Stromal cell of bone marrow (primary cell): ENCODE measurements around the gene DDX11.
"Not testable (repeated sequence)": the region's sequence is repeated elsewhere in the genome, so short reads cannot be mapped to it uniquely, and the experiment has no call there.

Experiments
- DNase-seq: peaks from one replicate; pipeline ENCODE4 v3.0.0-alpha.2; 2012; ENCODE audit warnings: low read depth

DDX11 gene

GRCh38 chr12:31073527-31074332 is at the start of gene DDX11:
DDX11 (plus strand) TSS chr12:31073860; CDS start chr12:31078394, 4,534 bp downstream.
- DNase-seq = peak; percentile 76

GRCh38 chr12:31026202-31026601 is 47.5 kb upstream of the DDX11 start:
- no peak for DNase-seq

- not testable (repeated sequence) for DNase-seq
Observed at GRCh38 chr12:31027006-31027405, 46.7 kb upstream of the DDX11 start.

GRCh38 chr12:31029468-31029867 is 44.2 kb upstream of the DDX11 start:
- DNase-seq = no peak

GRCh38 chr12:31029916-31030562 is 43.6 kb upstream of the DDX11 start:
- DNase-seq = no peak

GRCh38 chr12:31031951-31032335 is 41.7 kb upstream of the DDX11 start:
- DNase-seq = no peak

- DNase-seq = no peak
Observed at GRCh38 chr12:31033146-31033545, 40.5 kb upstream of the DDX11 start.

DNA sequence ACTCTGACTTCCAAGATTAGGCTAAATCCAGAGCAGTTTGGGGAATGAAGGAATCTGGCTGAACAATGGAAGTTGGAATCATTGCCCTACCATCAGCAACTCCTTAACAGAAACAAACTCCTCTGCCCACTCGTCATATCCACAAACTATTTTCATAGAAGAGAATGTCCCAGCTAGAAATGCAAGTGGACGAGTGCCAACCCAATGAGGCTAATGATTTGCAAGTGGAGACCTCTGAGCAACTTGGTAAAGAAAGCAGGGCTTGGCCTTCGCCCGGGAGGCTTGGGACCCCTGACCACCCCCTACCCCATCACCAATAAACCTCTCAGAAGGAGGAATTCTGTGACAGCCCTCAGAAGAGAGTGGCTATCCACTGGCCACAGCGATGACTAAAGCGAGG is 40.0 kb upstream of the DDX11 start:
- no peak for DNase-seq

- DNase-seq = no peak
Observed at GRCh38 chr12:31034372-31034771, 39.3 kb upstream of the DDX11 start.

GRCh38 chr12:31035226-31035625 is 38.4 kb upstream of the DDX11 start:
- peak; percentile 20 for DNase-seq

- peak; percentile 11 for DNase-seq
Observed at GRCh38 chr12:31035967-31036665, 37.5 kb upstream of the DDX11 start.

DNA sequence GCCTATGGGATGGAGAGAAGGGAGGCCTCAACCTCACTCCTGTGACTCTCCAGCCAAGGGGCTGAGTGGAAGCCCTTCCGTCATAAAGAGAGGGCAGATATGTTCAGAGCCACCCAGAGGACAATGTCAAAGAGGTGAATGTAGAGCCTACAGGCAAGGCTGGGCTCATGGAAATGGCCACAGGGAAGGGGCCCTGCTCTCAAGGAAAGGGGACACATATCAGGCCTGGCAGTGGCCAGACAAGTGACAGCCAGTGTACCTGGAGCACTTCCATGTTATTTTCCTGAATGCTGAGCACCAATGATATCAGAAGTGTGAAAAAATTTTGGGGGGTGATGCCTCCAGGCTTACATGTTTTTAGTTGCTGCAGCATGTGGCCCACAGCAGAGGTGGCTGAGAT is 36.6 kb upstream of the DDX11 start:
- no peak for DNase-seq

DNA sequence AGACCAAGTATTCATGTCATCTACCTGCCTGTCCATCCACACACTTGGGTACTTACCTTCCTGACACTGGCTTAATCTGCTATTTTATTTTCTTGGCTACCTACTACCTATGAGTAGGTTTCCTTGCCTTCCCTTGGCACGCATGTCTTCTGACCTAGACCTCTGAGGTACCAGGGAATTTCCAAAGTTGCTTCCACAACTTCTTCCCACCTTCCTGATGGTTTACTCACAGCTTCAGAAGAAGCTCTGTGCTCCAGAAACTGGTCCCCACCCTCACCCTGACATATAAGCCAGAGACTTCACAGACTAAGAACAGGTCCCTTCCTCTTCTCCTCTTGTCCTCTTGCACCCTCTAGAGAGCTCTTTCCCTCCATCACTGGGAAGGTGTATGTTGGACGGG is 35.7 kb upstream of the DDX11 start:
- DNase-seq = no peak

DNA sequence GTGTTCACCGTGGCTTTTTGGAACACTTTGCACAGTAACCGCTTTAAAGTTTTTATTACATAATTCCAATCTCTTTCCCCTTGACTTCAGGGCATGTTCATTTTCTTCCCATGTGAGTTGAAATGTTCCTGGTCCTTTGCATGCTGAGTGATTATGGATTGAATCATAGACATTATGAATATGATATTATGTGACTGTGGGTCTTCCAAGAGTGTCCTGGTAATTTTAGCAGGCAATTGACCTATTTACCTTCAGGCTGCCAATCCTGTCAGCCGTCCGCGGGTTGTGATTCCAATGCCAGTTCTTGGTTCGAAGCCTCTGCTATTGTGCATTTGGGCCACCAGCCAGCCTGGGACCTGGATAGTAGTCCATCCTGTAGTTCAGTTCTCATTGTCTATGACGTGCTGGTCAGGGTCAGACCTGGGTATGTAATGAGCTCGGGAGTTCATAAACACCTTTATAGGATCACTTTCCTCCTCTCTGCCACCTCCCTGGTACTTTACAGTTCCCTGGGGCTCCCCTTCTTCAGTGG is 32.6 kb upstream of the DDX11 start:
- DNase-seq = no peak

- not testable (repeated sequence) for DNase-seq
Observed at GRCh38 chr12:31050143-31050542, 23.5 kb upstream of the DDX11 start.

DNA sequence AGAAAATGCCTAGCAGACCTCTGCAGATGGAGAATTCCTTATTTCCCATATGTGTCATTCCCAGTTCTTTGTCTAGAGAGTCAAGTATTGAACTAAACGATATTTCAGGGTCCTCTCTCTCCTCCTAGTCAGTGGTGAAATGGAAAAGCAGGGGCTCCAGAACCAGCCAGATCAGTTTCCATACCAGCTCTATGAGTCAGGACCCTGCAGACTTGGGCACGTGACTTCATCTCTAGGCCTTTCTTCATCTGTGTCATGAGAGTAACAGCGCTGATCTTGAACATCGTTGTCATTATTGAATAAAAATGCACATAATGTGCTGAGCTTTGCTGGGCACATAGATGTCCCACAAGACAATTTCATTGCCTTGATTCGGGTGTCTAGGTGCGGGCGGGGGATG is 23.1 kb upstream of the DDX11 start:
- not testable (repeated sequence) for DNase-seq

- not testable (repeated sequence) for DNase-seq
Observed at GRCh38 chr12:31051692-31052091, 22.0 kb upstream of the DDX11 start.

DNA sequence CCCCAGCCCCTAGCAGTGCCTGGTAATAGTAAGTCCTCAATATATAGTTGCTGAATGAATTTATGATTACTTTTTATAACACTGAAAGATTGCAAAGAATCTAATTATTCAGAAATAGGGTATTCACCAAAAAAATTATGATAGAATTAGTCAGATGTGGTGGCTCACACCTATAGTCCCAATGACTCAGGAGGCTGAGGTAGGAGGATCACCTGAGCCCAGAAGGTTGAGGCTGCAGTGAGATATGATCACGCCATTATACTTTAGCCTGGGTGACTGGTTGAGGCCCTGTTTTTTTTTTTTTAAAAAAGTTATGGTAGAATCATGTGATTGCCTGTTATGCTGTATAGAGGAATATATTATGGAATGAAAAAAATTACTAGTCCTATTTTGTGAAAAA is 21.5 kb upstream of the DDX11 start:
- DNase-seq = not testable (repeated sequence)

- peak; percentile 63 for DNase-seq
Observed at GRCh38 chr12:31052666-31053439, 20.8 kb upstream of the DDX11 start.

DNA sequence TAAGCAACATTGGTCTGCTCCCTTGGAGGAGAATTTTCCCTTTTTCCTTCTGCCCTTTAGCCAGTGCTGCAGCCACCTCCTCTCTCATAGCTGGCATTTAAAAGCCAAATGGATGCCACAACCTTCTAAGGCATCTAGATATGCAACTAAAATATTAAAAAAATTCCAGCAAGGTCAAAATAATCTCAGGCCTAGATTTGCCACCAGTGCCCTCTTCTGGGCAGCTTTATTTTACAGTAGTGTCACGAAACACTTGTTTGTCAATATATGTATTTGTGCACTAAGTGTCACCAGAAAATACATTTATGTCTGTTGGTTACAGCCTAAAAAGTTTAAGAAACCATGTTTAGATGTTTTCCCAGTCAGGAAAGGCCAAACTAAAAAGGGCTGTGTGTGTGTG is 19.7 kb upstream of the DDX11 start:
- not testable (repeated sequence) for DNase-seq

GRCh38 chr12:31057671-31058070 is 16.0 kb upstream of the DDX11 start:
- no peak for DNase-seq

DNA sequence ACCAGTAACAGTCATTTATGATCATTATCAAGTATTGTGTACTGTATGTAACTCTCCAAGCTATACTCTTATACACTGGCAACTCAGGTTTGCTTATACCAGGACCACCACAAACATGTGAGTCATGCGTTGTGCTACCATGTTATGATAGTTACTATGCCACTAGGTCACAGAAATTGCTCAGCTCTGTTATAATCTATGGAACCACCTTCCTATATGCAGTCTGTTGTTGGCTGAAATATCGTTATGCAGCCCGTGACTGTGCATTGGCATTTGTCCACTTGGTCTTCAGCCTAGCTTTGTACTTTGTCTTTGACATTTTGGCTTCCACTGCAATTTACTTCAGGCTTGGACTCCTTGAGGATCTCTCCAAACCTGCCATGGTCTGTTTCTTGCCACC is 7.5 kb upstream of the DDX11 start:
- not testable (repeated sequence) for DNase-seq
